Heart left ventricle (tissue), 16 donors: ENCODE results near the gene LRRC10B. TPM values are rescaled to one million over a fixed set of nuclear protein-coding genes. Genes with fewer than 3 reads are reported as not detected.

Experiments used
- ATAC-seq, 4 donors: fragments of 200-7000 bp; cut with Tn5 transposase; one replicate each; pipeline ENCODE4 v1.9.1; 2020 to 2022; ENCODE audit warnings: moderate library complexity in 4 of 4, mild to moderate bottlenecking in 3 of 4, moderate number of reproducible peaks in 1 of 4
- DNase-seq, 5 donors: peaks; one replicate each; pipeline ENCODE4 v3.0.0-alpha.2; 2020
- H3K27ac ChIP-seq, 12 donors: fragments of 200-600 bp; sonication (generic) in 4 of 12; one replicate each; pipeline versions ENCODE4 v1.5.0 to v1.8.0; 2016 to 2022; ENCODE audit warnings: mild to moderate bottlenecking in 2 of 12
- H3K27me3 ChIP-seq, 9 donors: fragments of 200-600 bp; sonication (generic) in 2 of 9; one replicate each; pipeline versions ENCODE4 v1.5.1 to v1.8.0; 2016 to 2022; ENCODE audit warnings: mild to moderate bottlenecking in 3 of 9
- H3K36me3 ChIP-seq, 9 donors: fragments of 200-600 bp; sonication (generic) in 2 of 9; one replicate each; pipeline versions ENCODE4 v1.5.0 to v1.8.0; 2018 to 2022; ENCODE audit warnings: mild to moderate bottlenecking in 2 of 9
- H3K4me1 ChIP-seq, 12 donors: fragments of 200-600 bp; sonication (generic) in 4 of 12; one replicate each; pipeline versions ENCODE4 v1.5.0 to v1.8.0; 2016 to 2022; ENCODE audit warnings: mild to moderate bottlenecking in 3 of 12
- H3K4me3 ChIP-seq, 12 donors: fragments of 200-600 bp; sonication (generic) in 4 of 12; one replicate each; pipeline versions ENCODE4 v1.5.0 to v1.8.0; 2017 to 2022; ENCODE audit warnings: mild to moderate bottlenecking in 9 of 12, moderate library complexity in 4 of 12
- H3K9me3 ChIP-seq, 12 donors: fragments of 200-600 bp; sonication (generic) in 4 of 12; one replicate each; pipeline versions ENCODE4 v1.5.0 to v1.8.0; 2016 to 2022; ENCODE audit warnings: mild to moderate bottlenecking in 1 of 12
- CTCF ChIP-seq, 12 donors: fragments of 200-600 bp; sonication (generic) in 4 of 12; IDR thresholded peaks; one replicate each; pipeline versions ENCODE4 v1.5.0 to v1.8.0; 2018 to 2022; ENCODE audit warnings: antibody characterized with exemption in 12 of 12, mild to moderate bottlenecking in 5 of 12
- POLR2A ChIP-seq, 2 donors: fragments of 450-650 bp; IDR thresholded peaks; one replicate each; pipeline ENCODE4 v1.6.1; 2017; ENCODE audit warnings: antibody characterized with exemption in 2 of 2, mild to moderate bottlenecking in 2 of 2, moderate library complexity in 2 of 2
- WGBS, 4 donors: extraction: QIAGEN DNeasy Blood & Tissue Kit in 2 of 4; methylation state at CpG; one replicate each; pipeline versions ENCODE4 v1.1.5 to v1.1.7; 2013 to 2018; 5-methylcytosine and 5-hydroxymethylcytosine counted together
- intact Hi-C, 10 donors: fragments of 100-400 bp; cut with DNase I; formaldehyde crosslinking; loops; one replicate each; pipeline versions ENCODE4 v1.11.1 to v1.14.2; 2022
- polyA plus RNA-seq, 2 donors: library from polyadenylated mRNA; stranded (reverse); fragments of 200-250 nt; gene quantifications; one replicate each; pipeline ENCODE4 v1.2.3, GENCODE V29; 2013
- total RNA-seq, 9 donors: library from RNA; depleted of rRNA in 2 of 9; stranded (reverse); fragments of >200 nt in 2 of 9; fragmentation: NEBNext Ultra II Directional in 3 of 9; extraction: Animal tissue kit (Norgen Biotek cat#: 25700) in 3 of 9; gene quantifications; one replicate each; pipeline versions ENCODE4 v1.1.0 to v1.2.4, GENCODE V29; 2016 to 2023
- donor health status: ischemic (EF 13 %, LVEDD 7.1; RV severe dilation, severe dysfunction).
- donor health status: healthy with polysubstance abuse.
- donor health status: DM: no; HTN: yes; CAD: no.
- donor health status: DM: no; HTN: no; CAD: no.
- donor health status: ischemic (EF 25% LVEDD 6.9; RV normal size, moderate dysfunction).
- donor health status: ischemic (EF 25% LVEDD 5.7; RV mildly dilated, moderate dysfunction).
- donor health status: healthy.
- donor health status: DM: yes; HTN: yes; CAD: no.
- donor health status: ischemic (EF 35%, LVEDD 5.7; RV mildly dilated, moderate dysfunction).
- donor health status: nonischemic (EF 11% LVEDD 7.7; RV severe dilation, severe dysfunction).
- donor health status: DM: yes; HTN: yes; CAD: no.
- donor health status: PGD.
- donor health status: ischemic (EF 29% LVEDD 5.4; RV normal size, mild dysfunction).
- donor health status: nonischemic (EF 23%, LVEDD 6.1; RV moderate dilation, normal function).

The LRRC10B gene
- total and polyA plus RNA-seq, 11 donors: 0.15 to 4.2 (median 1.1) TPM

GRCh38 chr11:61554172-61554988, 45.8 kb downstream of the LRRC10B start:
- peaks cover 0 to 20% (median 0%) of the 10 kb centered on the region in 9 donors for H3K27me3 ChIP-seq
- intact Hi-C loops: no loop called here
- 63 to 77% (median 72%) methylated on average over 12 to 13 of the region's 13 CpGs for WGBS, 4 donors

DNA sequence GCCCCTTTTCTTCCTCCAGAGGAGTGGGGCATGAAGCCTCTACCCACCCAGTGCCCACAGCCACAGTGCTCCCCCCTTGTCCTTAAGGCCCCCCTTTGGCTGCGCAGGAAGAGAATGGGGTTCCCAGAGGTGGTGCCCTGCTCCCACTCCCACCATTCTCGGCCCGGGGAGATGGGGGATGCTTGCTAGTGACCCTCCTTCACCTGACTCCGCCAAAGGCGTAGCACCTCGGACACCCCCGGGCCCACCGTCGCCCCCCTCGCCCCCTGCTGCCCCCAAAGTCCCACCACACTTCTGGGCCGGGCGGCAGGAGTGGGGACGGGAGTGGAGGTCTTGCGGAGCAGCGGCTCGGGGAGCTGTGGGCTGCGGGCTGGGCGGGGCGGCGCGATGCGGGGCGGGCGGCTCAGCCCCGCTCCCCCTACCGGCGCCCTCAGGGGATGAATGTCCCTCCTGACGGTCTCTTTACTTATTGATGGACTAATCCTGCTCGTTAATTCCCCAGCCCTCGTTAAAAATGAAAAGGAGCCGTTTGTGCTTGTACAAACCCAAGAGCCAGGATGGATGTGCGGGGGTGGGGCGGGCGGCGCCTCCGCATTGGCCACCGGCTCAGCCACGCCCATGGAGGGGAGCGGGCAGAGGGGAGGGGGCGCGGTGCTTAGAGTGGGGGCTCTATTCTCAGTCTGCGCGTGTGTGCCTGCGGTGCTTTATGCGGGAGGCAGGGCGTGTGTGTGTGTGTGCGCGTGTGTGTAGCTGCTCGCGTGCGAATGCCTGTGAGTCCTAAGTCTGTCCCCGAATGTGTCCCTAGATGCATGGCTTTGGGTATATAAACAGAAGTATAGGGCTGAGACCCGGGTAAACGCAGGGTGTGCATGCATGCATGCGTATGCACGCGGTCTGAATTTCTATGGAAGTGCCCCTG, 46.8 kb downstream of the LRRC10B start:
- no peak overlapping the region for H3K4me3 ChIP-seq
- H3K4me1 ChIP-seq: peaks cover 0 to 31% (median 11%) of the 10 kb centered on the region in 12 donors
- H3K27ac ChIP-seq: no peak overlapping the region
- 30 to 66% (median 48%) methylated on average over 42 to 57 of the region's 57 CpGs for WGBS, 4 donors
- H3K27me3 ChIP-seq: peaks cover 0 to 20% (median 0%) of the 10 kb centered on the region in 9 donors
- TF ChIP-seq CTCF (IDR thresholded peaks at IDR 0.05): no peak
- no peak for TF ChIP-seq POLR2A (IDR thresholded peaks at IDR 0.05)
- ATAC-seq (no peak), DNase-seq (no peak)
- no peaks in the 10 kb centered on the region for H3K9me3 ChIP-seq
- intact Hi-C loops: no loop called here
- H3K36me3 ChIP-seq: no peaks in the 10 kb centered on the region

More at GRCh38 chr11:61554172-61554988, 45.8 kb downstream of the LRRC10B start:
- Histone ChIP-seq H3K4me3 (no peak overlapping the region), H3K27ac (no peak overlapping the region), H3K9me3 (no peaks in the 10 kb centered on the region), H3K4me1 (peaks cover 0 to 41% (median 13%) of the 10 kb centered on the region in 12 donors), H3K36me3 (no peaks in the 10 kb centered on the region)
- ATAC-seq: no peak
- no peak for DNase-seq
- TF ChIP-seq CTCF (IDR thresholded peaks at IDR 0.05) (no peak), POLR2A (IDR thresholded peaks at IDR 0.05) (no peak)

GRCh38 chr11:61555978-61556377, 47.4 kb downstream of the LRRC10B start:
- Histone ChIP-seq H3K36me3 (no peaks in the 10 kb centered on the region), H3K9me3 (no peaks in the 10 kb centered on the region), H3K4me3 (no peak overlapping the region), H3K4me1 (peaks cover 0 to 25% (median 9%) of the 10 kb centered on the region in 12 donors), H3K27me3 (peaks cover 0 to 20% (median 0%) of the 10 kb centered on the region in 9 donors), H3K27ac (no peak overlapping the region)
- no peak for DNase-seq
- intact Hi-C loops: no loop called here
- no peak for ATAC-seq
- TF ChIP-seq CTCF (IDR thresholded peaks at IDR 0.05): no peak
- TF ChIP-seq POLR2A (IDR thresholded peaks at IDR 0.05): no peak
- 73 to 95% (median 81%) methylated on average over 4 to 10 of the region's 10 CpGs for WGBS, 4 donors

- intact Hi-C loops: no loop called here
- Histone ChIP-seq H3K36me3 (no peaks in the 10 kb centered on the region), H3K27ac (no peak overlapping the region), H3K4me3 (no peak overlapping the region), H3K27me3 (peaks cover 0 to 20% (median 0%) of the 10 kb centered on the region in 9 donors), H3K4me1 (peaks cover 0 to 19% (median 9%) of the 10 kb centered on the region in 12 donors), H3K9me3 (no peaks in the 10 kb centered on the region)
- TF ChIP-seq CTCF (IDR thresholded peaks at IDR 0.05) (no peak), POLR2A (IDR thresholded peaks at IDR 0.05) (no peak)
- DNase-seq (no peak), ATAC-seq (no peak)
- WGBS, 4 donors: 80 to 92% (median 86%) methylated on average over 3 of the region's 3 CpGs
These were observed 48.1 kb downstream of the LRRC10B start for GRCh38 chr11:61556621-61557020.
